Measurements from ENCODE around the gene EREG. TPM values are rescaled to one million over a fixed set of nuclear protein-coding genes. Genes with fewer than 3 reads are reported as not detected.

EREG gene
- total and polyA plus RNA-seq, 4 donors, result 0.51 TPM; not detected in 3

DNA sequence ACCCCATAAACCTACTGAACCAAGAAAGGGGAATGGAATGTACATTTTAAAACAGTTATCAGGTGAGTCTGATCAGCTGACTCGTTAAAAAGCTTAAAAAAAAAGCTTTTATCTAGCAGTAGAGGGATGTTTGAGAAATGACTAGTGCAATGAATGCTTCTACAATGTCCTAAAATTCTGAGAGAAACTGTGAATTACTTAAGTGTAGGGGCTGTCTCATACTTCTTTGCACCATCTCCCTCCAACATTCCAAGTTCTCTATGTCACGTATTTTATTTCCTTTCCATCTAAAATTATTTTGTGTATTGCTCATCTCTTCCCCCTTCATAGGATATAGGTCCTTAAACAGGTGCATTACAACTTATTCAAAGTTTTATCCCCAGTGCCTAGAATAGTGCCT, 68.1 kb downstream of the EREG start:
- TF ChIP-seq, protein P1, sequence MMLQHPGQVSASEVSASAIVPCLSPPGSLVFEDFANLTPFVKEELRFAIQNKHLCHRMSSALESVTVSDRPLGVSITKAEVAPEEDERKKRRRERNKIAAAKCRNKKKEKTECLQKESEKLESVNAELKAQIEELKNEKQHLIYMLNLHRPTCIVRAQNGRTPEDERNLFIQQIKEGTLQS (IDR thresholded peaks at IDR 0.05), result no peak
- TF ChIP-seq, protein P2, sequence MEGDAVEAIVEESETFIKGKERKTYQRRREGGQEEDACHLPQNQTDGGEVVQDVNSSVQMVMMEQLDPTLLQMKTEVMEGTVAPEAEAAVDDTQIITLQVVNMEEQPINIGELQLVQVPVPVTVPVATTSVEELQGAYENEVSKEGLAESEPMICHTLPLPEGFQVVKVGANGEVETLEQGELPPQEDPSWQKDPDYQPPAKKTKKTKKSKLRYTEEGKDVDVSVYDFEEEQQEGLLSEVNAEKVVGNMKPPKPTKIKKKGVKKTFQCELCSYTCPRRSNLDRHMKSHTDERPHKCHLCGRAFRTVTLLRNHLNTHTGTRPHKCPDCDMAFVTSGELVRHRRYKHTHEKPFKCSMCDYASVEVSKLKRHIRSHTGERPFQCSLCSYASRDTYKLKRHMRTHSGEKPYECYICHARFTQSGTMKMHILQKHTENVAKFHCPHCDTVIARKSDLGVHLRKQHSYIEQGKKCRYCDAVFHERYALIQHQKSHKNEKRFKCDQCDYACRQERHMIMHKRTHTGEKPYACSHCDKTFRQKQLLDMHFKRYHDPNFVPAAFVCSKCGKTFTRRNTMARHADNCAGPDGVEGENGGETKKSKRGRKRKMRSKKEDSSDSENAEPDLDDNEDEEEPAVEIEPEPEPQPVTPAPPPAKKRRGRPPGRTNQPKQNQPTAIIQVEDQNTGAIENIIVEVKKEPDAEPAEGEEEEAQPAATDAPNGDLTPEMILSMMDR (IDR thresholded peaks at IDR 0.05; ENCODE audit: low read depth, low read length, missing input control), result no peak
- TF ChIP-seq NR2F2 (IDR thresholded peaks at IDR 0.05) (no peak), YY1 (IDR thresholded peaks at IDR 0.05) (no peak), JUND (IDR thresholded peaks at IDR 0.05) (no peak), GABPA (IDR thresholded peaks at IDR 0.05 in 1 of 2, conservative IDR thresholded peaks at IDR 0.05 in 1 of 2) (no peak), FOXA1 (IDR thresholded peaks at IDR 0.05) (no peak), HNF4G (IDR thresholded peaks at IDR 0.05) (no peak), RXRA (IDR thresholded peaks at IDR 0.05) (no peak), RAD21 (IDR thresholded peaks at IDR 0.05) (no peak), FOXA2 (IDR thresholded peaks at IDR 0.05) (no peak), TAF1 (conservative IDR thresholded peaks at IDR 0.05) (no peak), SP1 (IDR thresholded peaks at IDR 0.05) (no peak), EGR1 (IDR thresholded peaks at IDR 0.05; ENCODE audit: low read depth in 2 of 2) (no peak)
- TF ChIP-seq, protein P3, sequence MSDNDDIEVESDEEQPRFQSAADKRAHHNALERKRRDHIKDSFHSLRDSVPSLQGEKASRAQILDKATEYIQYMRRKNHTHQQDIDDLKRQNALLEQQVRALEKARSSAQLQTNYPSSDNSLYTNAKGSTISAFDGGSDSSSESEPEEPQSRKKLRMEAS (IDR thresholded peaks at IDR 0.05), result no peak
- TF ChIP-seq, protein P4, sequence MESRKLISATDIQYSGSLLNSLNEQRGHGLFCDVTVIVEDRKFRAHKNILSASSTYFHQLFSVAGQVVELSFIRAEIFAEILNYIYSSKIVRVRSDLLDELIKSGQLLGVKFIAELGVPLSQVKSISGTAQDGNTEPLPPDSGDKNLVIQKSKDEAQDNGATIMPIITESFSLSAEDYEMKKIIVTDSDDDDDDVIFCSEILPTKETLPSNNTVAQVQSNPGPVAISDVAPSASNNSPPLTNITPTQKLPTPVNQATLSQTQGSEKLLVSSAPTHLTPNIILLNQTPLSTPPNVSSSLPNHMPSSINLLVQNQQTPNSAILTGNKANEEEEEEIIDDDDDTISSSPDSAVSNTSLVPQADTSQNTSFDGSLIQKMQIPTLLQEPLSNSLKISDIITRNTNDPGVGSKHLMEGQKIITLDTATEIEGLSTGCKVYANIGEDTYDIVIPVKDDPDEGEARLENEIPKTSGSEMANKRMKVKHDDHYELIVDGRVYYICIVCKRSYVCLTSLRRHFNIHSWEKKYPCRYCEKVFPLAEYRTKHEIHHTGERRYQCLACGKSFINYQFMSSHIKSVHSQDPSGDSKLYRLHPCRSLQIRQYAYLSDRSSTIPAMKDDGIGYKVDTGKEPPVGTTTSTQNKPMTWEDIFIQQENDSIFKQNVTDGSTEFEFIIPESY (IDR thresholded peaks at IDR 0.05), result no peak
- no peak for DNase-seq (ENCODE audit: low spot score)
- WGBS, result 78% methylated on average over 2 of the region's 2 CpGs
- H3K36me3 ChIP-seq (ENCODE audit: control insufficient read depth in 4 of 4, insufficient read depth in 3 of 4, low read depth in 1 of 4, low read length in 3 of 4), result no peaks in the 10 kb centered on the region
- no peak overlapping the region for H3K4me3 ChIP-seq (ENCODE audit: low read depth in 1 of 3, low read length in 3 of 3)
- H3K4me1 ChIP-seq (ENCODE audit: control insufficient read depth in 4 of 4, insufficient read depth in 4 of 4, low read length in 3 of 4), result peaks cover 0 to 2% (median 0%) of the 10 kb centered on the region in 4 donors
- no peak overlapping the region for H3K9ac ChIP-seq (ENCODE audit: low read depth in 1 of 2, low read length in 2 of 2)
- no peaks in the 10 kb centered on the region for H3K9me3 ChIP-seq (ENCODE audit: control insufficient read depth in 4 of 4, low read length in 3 of 4)
- H3K27ac ChIP-seq (ENCODE audit: low read depth in 1 of 2, low read length in 2 of 2), result no peak overlapping the region
- no peaks in the 10 kb centered on the region for H3K27me3 ChIP-seq (ENCODE audit: control insufficient read depth in 4 of 4, insufficient read depth in 4 of 4, low read length in 3 of 4)

DNA sequence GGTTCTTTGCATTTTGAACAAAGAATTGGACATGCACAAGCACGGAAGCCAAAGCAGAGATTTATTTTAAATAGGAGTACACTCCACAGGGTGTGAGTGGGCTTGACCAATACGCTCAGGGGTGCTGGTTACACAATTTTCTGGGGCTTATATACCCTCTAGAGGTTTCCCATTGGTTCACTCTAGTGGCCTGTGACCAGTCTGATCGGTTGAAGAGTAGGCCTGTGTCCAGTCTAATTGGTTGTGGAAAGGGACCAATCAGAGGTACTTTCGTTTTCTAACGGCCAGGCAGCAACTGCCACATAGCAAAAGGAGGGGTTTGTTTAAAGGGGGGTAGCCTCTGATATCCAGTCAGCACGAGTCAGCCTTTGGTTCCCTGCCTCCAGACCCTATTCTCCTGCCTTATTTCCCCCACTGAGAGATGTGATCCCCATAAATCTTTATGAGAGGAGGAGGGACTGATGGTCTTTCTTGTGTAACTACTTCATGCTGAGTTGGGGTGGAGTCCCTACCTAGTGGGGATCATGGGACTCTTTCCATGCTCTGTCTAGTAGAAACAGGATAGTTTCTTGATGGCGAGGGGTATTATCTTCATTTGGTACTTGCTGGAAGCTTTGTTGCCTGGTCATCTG, 68.7 kb downstream of the EREG start:
- no peak for DNase-seq (ENCODE audit: low spot score)
- H3K36me3 ChIP-seq (ENCODE audit: control insufficient read depth in 4 of 4, insufficient read depth in 3 of 4, low read depth in 1 of 4, low read length in 3 of 4), result no peaks in the 10 kb centered on the region
- peaks cover 0 to 2% (median 0%) of the 10 kb centered on the region in 4 donors for H3K4me1 ChIP-seq (ENCODE audit: control insufficient read depth in 4 of 4, insufficient read depth in 4 of 4, low read length in 3 of 4)
- H3K27ac ChIP-seq (ENCODE audit: low read depth in 1 of 2, low read length in 2 of 2), result no peak overlapping the region
- H3K9me3 ChIP-seq (ENCODE audit: control insufficient read depth in 4 of 4, low read length in 3 of 4), result no peaks in the 10 kb centered on the region
- no peak for TF ChIP-seq YY1 (IDR thresholded peaks at IDR 0.05)
- no peak for TF ChIP-seq NR2F2 (IDR thresholded peaks at IDR 0.05)
- TF ChIP-seq, protein P3 (IDR thresholded peaks at IDR 0.05), result no peak
- no peak for TF ChIP-seq JUND (IDR thresholded peaks at IDR 0.05)
- no peak for TF ChIP-seq EGR1 (IDR thresholded peaks at IDR 0.05; ENCODE audit: low read depth in 2 of 2)
- no peak for TF ChIP-seq HNF4G (IDR thresholded peaks at IDR 0.05)
- TF ChIP-seq HNF4A (conservative IDR thresholded peaks at IDR 0.05), result no peak
- TF ChIP-seq, protein P4 (IDR thresholded peaks at IDR 0.05), result no peak
- no peak for TF ChIP-seq TAF1 (conservative IDR thresholded peaks at IDR 0.05)
- no peak for TF ChIP-seq SP1 (IDR thresholded peaks at IDR 0.05)
- no peak for TF ChIP-seq RAD21 (IDR thresholded peaks at IDR 0.05)
- TF ChIP-seq, protein P2 (IDR thresholded peaks at IDR 0.05; ENCODE audit: low read depth, low read length, missing input control), result no peak
- no peak for TF ChIP-seq FOXA1 (IDR thresholded peaks at IDR 0.05)
- TF ChIP-seq RXRA (IDR thresholded peaks at IDR 0.05), result no peak
- WGBS, result 81% methylated on average over 7 of the region's 7 CpGs
- no peaks in the 10 kb centered on the region for H3K27me3 ChIP-seq (ENCODE audit: control insufficient read depth in 4 of 4, insufficient read depth in 4 of 4, low read length in 3 of 4)
- no peak overlapping the region for H3K9ac ChIP-seq (ENCODE audit: low read depth in 1 of 2, low read length in 2 of 2)
- H3K4me3 ChIP-seq (ENCODE audit: low read depth in 1 of 3, low read length in 3 of 3), result no peak overlapping the region
